ENCODE data around the gene C4BPA.

GRCh38 chr1:207164086-207164485 lies 60.1 kb downstream of the C4BPA start:
- TF ChIP-seq CTCF (IDR thresholded peaks at IDR 0.05) (no peak), ZFX (IDR thresholded peaks at IDR 0.05; ENCODE audit: borderline replicate concordance) (no peak)

Measured in 22Rv1 (cell line).